GM23338 (cell line): ENCODE data around the gene RNF168.

Experiments used
- CTCF ChIP-seq, 2 experiments: fragments of 200-600 bp in 1 of 2; sonication (generic) in 1 of 2; conservative IDR thresholded peaks; 2 replicates each; pipeline versions ENCODE4 v1.5.1 to v1.6.1; 2016 to 2017; ENCODE audit warnings: antibody characterized with exemption in 2 of 2, low read depth in 2 of 2, mild to moderate bottlenecking in 2 of 2, moderate library complexity in 1 of 2
- EZH2 ChIP-seq: fragments of 200-600 bp; sonication (generic); IDR thresholded peaks from one replicate; pipeline ENCODE4 v1.8.0; 2017; ENCODE audit warnings: antibody characterized with exemption, mild to moderate bottlenecking, low read depth; ENCODE audit not compliant: unreplicated experiment
- REST ChIP-seq: IDR thresholded peaks from one replicate; pipeline ENCODE4 v1.6.1; 2018; ENCODE audit warnings: antibody characterized with exemption; ENCODE audit not compliant: unreplicated experiment

DNA sequence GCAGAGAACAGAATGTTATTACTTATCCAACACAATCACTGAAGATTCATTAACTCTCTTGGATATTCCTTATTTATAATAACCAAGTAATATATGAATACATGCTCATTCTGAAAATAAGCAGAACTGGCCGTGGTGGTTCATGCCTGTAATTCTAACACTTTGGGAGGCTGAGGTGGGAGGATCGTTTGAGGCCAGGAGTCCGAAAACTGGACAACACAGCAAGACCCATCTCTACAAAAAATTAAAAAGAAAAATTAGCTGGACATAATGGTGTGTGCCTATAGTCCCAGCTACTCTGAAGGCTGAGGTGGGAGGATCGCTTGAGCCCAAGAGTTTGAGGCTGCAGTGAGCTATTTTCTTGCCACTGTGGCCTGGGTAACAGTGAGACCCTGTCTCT, 25.9 kb downstream of the RNF168 start:
- TF ChIP-seq REST, result no peak
- TF ChIP-seq CTCF (conservative IDR thresholded peaks at IDR 0.05; ENCODE audit: low read depth in 2 of 2), result no peak
- no peak for TF ChIP-seq EZH2
